ENCODE measurements around the gene TSPAN10. TPM values are rescaled to one million over a fixed set of nuclear protein-coding genes. Genes with fewer than 3 reads are reported as not detected.
"Not testable (repeated sequence)": the region's sequence is repeated elsewhere in the genome, so short reads cannot be mapped to it uniquely, and the experiment has no call there.

The TSPAN10 gene
- total RNA-seq, 5 donors from 2014 or later (not counting 1 experiment from before 2014, with no cell fraction given) = 0.58 to 1.5 (median 0.66) TPM

DNA sequence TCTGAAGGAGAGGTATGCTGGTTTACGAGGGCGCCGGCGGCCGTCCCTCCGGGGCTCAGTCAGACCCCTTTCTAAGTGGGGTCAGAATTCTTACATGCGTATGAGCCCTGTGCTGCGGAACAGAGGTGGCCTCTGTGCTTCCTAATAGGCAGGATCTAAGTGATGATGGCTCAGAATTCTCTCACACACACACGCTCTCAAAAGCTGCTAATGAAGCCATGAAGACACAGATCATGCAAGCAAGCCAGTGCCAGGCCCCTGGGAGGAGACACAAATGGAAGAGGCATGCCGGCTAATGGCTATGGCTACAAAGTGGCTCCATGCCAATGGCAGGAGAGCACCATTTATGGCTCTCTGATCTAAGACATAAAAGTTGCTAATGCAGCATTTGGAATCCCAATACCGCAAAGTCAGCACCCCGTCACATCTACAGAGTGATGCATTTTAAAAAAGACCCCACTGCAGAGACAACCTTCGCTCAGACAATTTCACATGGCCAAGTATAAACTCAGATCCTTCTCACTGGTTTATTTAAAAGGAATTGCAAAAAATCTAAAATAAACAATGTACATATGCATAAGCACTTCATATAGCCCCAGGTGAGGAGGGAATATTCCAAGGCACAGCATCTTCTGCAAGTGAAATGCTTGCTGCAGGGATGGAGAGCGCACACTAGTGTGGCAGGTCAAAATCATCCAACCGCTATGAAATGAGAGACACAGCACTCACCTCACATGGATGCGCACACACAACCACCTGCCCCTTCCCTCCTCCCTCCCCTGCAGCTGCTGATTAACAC lies 24.6 kb upstream of the TSPAN10 start:
- Histone ChIP-seq H3K36me3 (ENCODE audit: control insufficient read depth in 2 of 2, extremely low read depth in 1 of 2, insufficient read depth in 1 of 2, low read length in 1 of 2) (peaks cover 20 to 68% of the 10 kb centered on the region in 2 donors), H3K4me3 (ENCODE audit: control insufficient read depth in 1 of 2, extremely low read depth in 1 of 2, low read length in 1 of 2) (no peak overlapping the region), H3K27me3 (replicated peaks in 1 of 2; ENCODE audit: control insufficient read depth in 2 of 2, extremely low read depth in 1 of 2, insufficient read depth in 2 of 2, low read length in 1 of 2) (no peaks in the 10 kb centered on the region), H3K9me3 (no peaks in the 10 kb centered on the region), H3K27ac (ENCODE audit: low read length) (no peak overlapping the region), H3K4me1 (ENCODE audit: control insufficient read depth in 1 of 2, extremely low read depth in 1 of 2, insufficient read depth in 2 of 2, low read length in 2 of 2) (peaks cover 0 to 18% of the 10 kb centered on the region in 2 experiments)
- DNase-seq = no peak
- ChIA-PET POLR2A (interaction anchor here in 1 of 2 donors (0.7 kb wide), 1 partner anchor 589 kb away, joined by 3 read pairs; no protein-coding TSS in a partner anchor), CTCF (interaction anchor here in 1 of 2 donors (0.6 kb wide), 1 partner anchor 12 kb away, joined by 3 read pairs; no protein-coding TSS in a partner anchor)
- Mint-ChIP-seq H3K9me3 (no peaks in the 10 kb centered on the region), H3K36me3 (peaks cover 25% of the 10 kb centered on the region), H3K4me3 (no peak overlapping the region), H3K27ac (no peak overlapping the region), H3K4me1 (peaks cover 21 to 27% (median 25%) of the 10 kb centered on the region in 3 donors), H3K27me3 (no peaks in the 10 kb centered on the region)
- no peak for ATAC-seq (replicated peaks in 1 of 4)
- WGBS (ENCODE audit: insufficient coverage) = 100% methylated on average over 6 of the region's 16 CpGs

DNA sequence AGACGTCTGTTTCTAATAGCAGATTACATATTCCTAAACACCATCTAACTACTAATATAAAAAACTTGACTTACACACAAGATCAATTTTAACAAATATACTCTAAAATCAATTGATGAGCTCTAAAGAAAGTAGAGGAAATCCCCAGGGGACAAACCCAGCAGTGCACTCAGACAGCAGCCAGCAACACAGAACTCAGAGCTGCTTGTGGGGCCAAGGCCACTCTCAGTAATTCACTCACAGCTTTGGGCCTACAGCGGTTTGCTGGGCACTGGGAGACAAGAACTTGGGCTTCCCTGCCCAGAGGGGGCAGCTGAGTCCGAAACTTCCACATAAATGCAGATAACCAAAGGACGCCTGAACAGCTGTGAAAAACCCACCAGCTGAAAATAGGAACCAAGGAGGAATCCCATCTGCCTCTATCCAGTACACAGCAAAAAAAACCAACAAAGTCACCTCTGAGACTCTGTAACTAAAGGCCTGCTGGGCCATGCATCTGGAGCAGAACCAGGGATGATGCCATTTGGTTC lies 21.5 kb upstream of the TSPAN10 start:
- ChIA-PET CTCF (no interaction called here), POLR2A (interaction anchor here in 1 of 2 donors (0.7 kb wide), 1 partner anchor 16 kb away, joined by 10 read pairs; no protein-coding TSS in a partner anchor)
- no peaks in the 10 kb centered on the region for H3K9me3 ChIP-seq
- H3K4me3 ChIP-seq (ENCODE audit: control insufficient read depth in 1 of 2, extremely low read depth in 1 of 2, low read length in 1 of 2) = no peak overlapping the region
- H3K36me3 Mint-ChIP-seq = peaks cover 25% of the 10 kb centered on the region
- H3K27me3 ChIP-seq (replicated peaks in 1 of 2; ENCODE audit: control insufficient read depth in 2 of 2, extremely low read depth in 1 of 2, insufficient read depth in 2 of 2, low read length in 1 of 2) = no peaks in the 10 kb centered on the region
- H3K36me3 ChIP-seq (ENCODE audit: control insufficient read depth in 2 of 2, extremely low read depth in 1 of 2, insufficient read depth in 1 of 2, low read length in 1 of 2) = peaks cover 13 to 49% of the 10 kb centered on the region in 2 donors
- no peak for DNase-seq
- peak overlapping the region in 1 of 2 donors; percentile 22 for H3K27ac Mint-ChIP-seq
- no peak for ATAC-seq (replicated peaks in 1 of 4)
- WGBS (ENCODE audit: insufficient coverage) = 93% methylated on average over 2 of the region's 4 CpGs
- peaks cover 0 to 18% of the 10 kb centered on the region in 2 experiments for H3K4me1 ChIP-seq (ENCODE audit: control insufficient read depth in 1 of 2, extremely low read depth in 1 of 2, insufficient read depth in 2 of 2, low read length in 2 of 2)
- H3K27me3 Mint-ChIP-seq = no peaks in the 10 kb centered on the region
- peaks cover 21 to 28% (median 25%) of the 10 kb centered on the region in 3 donors for H3K4me1 Mint-ChIP-seq
- no peaks in the 10 kb centered on the region for H3K9me3 Mint-ChIP-seq
- no peak overlapping the region for H3K4me3 Mint-ChIP-seq
- no peak overlapping the region for H3K27ac ChIP-seq (ENCODE audit: low read length)

DNA sequence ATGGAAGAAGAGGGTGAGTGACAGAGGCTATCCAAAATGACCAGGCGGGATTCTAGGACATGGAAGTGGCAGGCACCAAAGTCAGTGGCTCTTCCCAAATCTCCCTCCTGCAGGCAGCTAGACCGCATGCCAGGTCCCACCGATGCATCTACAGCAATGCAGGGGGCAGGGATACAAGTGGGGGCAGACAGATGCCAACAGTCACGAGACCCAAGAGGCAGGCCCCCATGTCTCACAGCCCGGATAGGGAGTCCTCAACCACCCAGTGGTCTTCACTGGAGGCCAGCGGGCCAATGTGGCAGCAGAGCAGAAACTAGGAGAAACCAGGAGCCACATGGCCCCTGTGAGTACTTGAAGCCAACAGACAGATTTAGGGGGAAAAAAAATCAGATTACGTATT lies 20.1 kb upstream of the TSPAN10 start:
- peaks cover 25 to 28% (median 26%) of the 10 kb centered on the region in 3 donors for H3K4me1 Mint-ChIP-seq
- no peak for DNase-seq
- Histone ChIP-seq H3K27me3 (replicated peaks in 1 of 2; ENCODE audit: control insufficient read depth in 2 of 2, extremely low read depth in 1 of 2, insufficient read depth in 2 of 2, low read length in 1 of 2) (no peaks in the 10 kb centered on the region), H3K4me3 (ENCODE audit: control insufficient read depth in 1 of 2, extremely low read depth in 1 of 2, low read length in 1 of 2) (no peak overlapping the region), H3K9me3 (no peaks in the 10 kb centered on the region), H3K27ac (ENCODE audit: low read length) (no peak overlapping the region), H3K36me3 (ENCODE audit: control insufficient read depth in 2 of 2, extremely low read depth in 1 of 2, insufficient read depth in 1 of 2, low read length in 1 of 2) (peaks cover 19 to 59% of the 10 kb centered on the region in 2 donors), H3K4me1 (ENCODE audit: control insufficient read depth in 1 of 2, extremely low read depth in 1 of 2, insufficient read depth in 2 of 2, low read length in 2 of 2) (peaks cover 0 to 18% of the 10 kb centered on the region in 2 experiments)
- ChIA-PET CTCF (no interaction called here), POLR2A (no interaction called here)
- H3K27ac Mint-ChIP-seq = no peak overlapping the region
- peaks cover 38% of the 10 kb centered on the region for H3K36me3 Mint-ChIP-seq
- H3K9me3 Mint-ChIP-seq = no peaks in the 10 kb centered on the region
- ATAC-seq (replicated peaks in 1 of 4) = no peak
- H3K27me3 Mint-ChIP-seq = no peaks in the 10 kb centered on the region
- no peak overlapping the region for H3K4me3 Mint-ChIP-seq
- WGBS (ENCODE audit: insufficient coverage) = 82% methylated on average over 4 of the region's 7 CpGs

DNA sequence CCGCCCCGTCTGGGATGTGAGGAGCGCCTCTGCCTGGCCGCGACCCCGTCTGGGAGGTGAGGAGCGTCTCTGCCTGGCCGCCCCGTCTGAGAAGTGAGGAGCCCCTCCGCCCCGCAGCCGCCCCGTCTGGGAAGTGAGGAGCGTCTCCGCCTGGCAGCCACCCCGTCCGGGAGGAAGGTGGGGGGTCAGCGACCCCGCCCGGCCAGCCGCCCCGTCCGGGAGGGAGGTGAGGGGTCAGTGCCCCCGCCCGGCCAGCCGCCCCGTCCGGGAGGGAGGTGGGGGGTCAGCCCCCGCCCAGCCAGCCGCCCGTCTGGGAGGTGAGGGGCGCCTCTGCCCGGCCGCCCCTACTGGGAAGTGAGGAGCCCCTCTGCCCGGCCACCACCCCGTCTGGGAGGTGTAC lies 18.7 kb upstream of the TSPAN10 start:
- ATAC-seq (replicated peaks in 1 of 4); POLR2A ChIA-PET; H3K27ac ChIP-seq (ENCODE audit: low read length); DNase-seq; CTCF ChIA-PET; H3K4me3 Mint-ChIP-seq; H3K4me3 ChIP-seq (ENCODE audit: control insufficient read depth in 1 of 2, extremely low read depth in 1 of 2, low read length in 1 of 2); H3K9me3 ChIP-seq; H3K27ac Mint-ChIP-seq; H3K9me3 Mint-ChIP-seq; H3K27me3 ChIP-seq (replicated peaks in 1 of 2; ENCODE audit: control insufficient read depth in 2 of 2, extremely low read depth in 1 of 2, insufficient read depth in 2 of 2, low read length in 1 of 2); H3K27me3 Mint-ChIP-seq: not testable (repeated sequence)
- Histone ChIP-seq H3K4me1 (ENCODE audit: control insufficient read depth in 1 of 2, extremely low read depth in 1 of 2, insufficient read depth in 2 of 2, low read length in 2 of 2) (peaks cover 0 to 18% of the 10 kb centered on the region in 2 experiments), H3K36me3 (ENCODE audit: control insufficient read depth in 2 of 2, extremely low read depth in 1 of 2, insufficient read depth in 1 of 2, low read length in 1 of 2) (peaks cover 14 to 57% of the 10 kb centered on the region in 2 donors)
- WGBS (ENCODE audit: insufficient coverage) = 97% methylated on average over 5 of the region's 36 CpGs
- Mint-ChIP-seq H3K36me3 (peaks cover 35% of the 10 kb centered on the region), H3K4me1 (peaks cover 24 to 28% (median 26%) of the 10 kb centered on the region in 3 donors)

DNA sequence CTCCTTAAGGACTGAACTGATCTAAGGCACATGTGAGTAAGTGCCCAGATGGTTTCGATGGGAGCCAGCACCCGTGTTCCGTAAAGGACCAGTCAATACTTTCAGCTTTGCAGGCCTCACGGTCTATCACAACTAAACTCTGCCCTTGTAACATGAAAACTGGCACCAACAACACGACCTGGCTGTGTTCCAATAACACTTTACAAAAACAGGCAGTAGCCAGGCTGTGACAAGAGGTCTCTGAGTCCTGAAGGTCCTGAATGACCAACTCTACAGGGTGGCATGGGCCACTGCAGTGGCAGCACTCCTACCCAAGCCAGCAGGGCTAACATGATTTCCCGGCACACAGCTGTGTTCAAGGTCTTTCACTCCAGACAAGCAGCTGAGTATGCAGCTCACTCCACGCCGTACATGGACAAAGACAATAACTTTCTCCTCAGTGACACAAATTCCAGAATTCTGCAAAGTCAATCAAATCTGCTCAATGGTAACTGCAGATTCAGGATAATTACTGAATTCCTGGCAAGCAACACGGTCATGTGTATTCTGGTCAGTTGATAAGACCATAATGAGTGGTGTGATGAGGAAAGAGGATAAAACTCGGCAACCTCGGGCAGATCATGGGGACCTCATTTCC lies 15.4 kb upstream of the TSPAN10 start:
- no peak overlapping the region for H3K27ac Mint-ChIP-seq
- 97% methylated on average over 8 of the region's 11 CpGs for WGBS (ENCODE audit: insufficient coverage)

DNA sequence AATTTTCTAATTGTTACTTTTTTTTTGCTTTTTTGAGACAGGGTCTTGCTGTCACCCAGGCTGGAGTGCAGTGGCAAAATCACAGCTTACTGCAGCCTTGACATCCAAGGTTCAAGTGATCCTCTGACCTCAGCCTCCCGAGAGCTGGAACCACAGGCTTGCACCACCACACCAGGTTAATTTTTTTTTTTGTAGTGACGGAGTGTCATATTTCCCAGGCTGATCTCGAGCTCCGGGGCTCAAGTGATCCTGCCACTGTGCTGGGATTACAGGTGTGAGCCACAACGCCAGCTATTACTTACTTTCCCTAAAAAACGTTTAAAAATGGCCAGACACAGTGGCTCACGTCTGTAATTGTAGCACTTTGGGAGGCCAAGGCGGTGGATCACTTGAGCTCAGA lies 6.7 kb upstream of the TSPAN10 start:
- Histone ChIP-seq H3K4me1 (ENCODE audit: control insufficient read depth in 1 of 2, extremely low read depth in 1 of 2, insufficient read depth in 2 of 2, low read length in 2 of 2) (peaks cover 2 to 13% of the 10 kb centered on the region in 2 experiments), H3K27me3 (replicated peaks in 1 of 2; ENCODE audit: control insufficient read depth in 2 of 2, extremely low read depth in 1 of 2, insufficient read depth in 2 of 2, low read length in 1 of 2) (no peaks in the 10 kb centered on the region), H3K9me3 (no peaks in the 10 kb centered on the region), H3K36me3 (ENCODE audit: control insufficient read depth in 2 of 2, extremely low read depth in 1 of 2, insufficient read depth in 1 of 2, low read length in 1 of 2) (peaks cover 11 to 36% of the 10 kb centered on the region in 2 donors), H3K27ac (ENCODE audit: low read length) (no peak overlapping the region), H3K4me3 (ENCODE audit: control insufficient read depth in 1 of 2, extremely low read depth in 1 of 2, low read length in 1 of 2) (no peak overlapping the region)
- peaks cover 23% of the 10 kb centered on the region for H3K36me3 Mint-ChIP-seq
- no peak for DNase-seq
- H3K4me3 Mint-ChIP-seq = no peak overlapping the region
- no peaks in the 10 kb centered on the region for H3K9me3 Mint-ChIP-seq
- no peaks in the 10 kb centered on the region for H3K27me3 Mint-ChIP-seq
- ChIA-PET CTCF (no interaction called here), POLR2A (no interaction called here)
- no peak overlapping the region for H3K27ac Mint-ChIP-seq
- WGBS (ENCODE audit: insufficient coverage) = 94% methylated on average over 6 of the region's 8 CpGs
- ATAC-seq (replicated peaks in 1 of 4) = no peak
- H3K4me1 Mint-ChIP-seq = peaks cover 6 to 23% (median 22%) of the 10 kb centered on the region in 3 donors

More for the DNA sequence above, 15.4 kb upstream of the TSPAN10 start:
- H3K4me3 Mint-ChIP-seq = no peak overlapping the region
- Histone ChIP-seq H3K9me3 (no peaks in the 10 kb centered on the region), H3K4me3 (ENCODE audit: control insufficient read depth in 1 of 2, extremely low read depth in 1 of 2, low read length in 1 of 2) (no peak overlapping the region), H3K27ac (ENCODE audit: low read length) (no peak overlapping the region), H3K36me3 (ENCODE audit: control insufficient read depth in 2 of 2, extremely low read depth in 1 of 2, insufficient read depth in 1 of 2, low read length in 1 of 2) (peaks cover 28 to 66% of the 10 kb centered on the region in 2 donors), H3K27me3 (replicated peaks in 1 of 2; ENCODE audit: control insufficient read depth in 2 of 2, extremely low read depth in 1 of 2, insufficient read depth in 2 of 2, low read length in 1 of 2) (no peaks in the 10 kb centered on the region), H3K4me1 (ENCODE audit: control insufficient read depth in 1 of 2, extremely low read depth in 1 of 2, insufficient read depth in 2 of 2, low read length in 2 of 2) (no peaks in the 10 kb centered on the region)
- H3K9me3 Mint-ChIP-seq = no peaks in the 10 kb centered on the region
- peaks cover 10 to 24% (median 19%) of the 10 kb centered on the region in 3 donors for H3K4me1 Mint-ChIP-seq
- ChIA-PET CTCF (interaction anchor here in 1 of 2 donors (0.6 kb wide), 1 partner anchor 559 kb away, joined by 3 read pairs; no protein-coding TSS in a partner anchor), POLR2A (interaction anchor here in 1 of 2 donors (0.6 kb wide), 1 partner anchor 675 kb away, joined by 4 read pairs; no protein-coding TSS in a partner anchor)
- no peak for DNase-seq
- no peaks in the 10 kb centered on the region for H3K27me3 Mint-ChIP-seq
- no peak for ATAC-seq (replicated peaks in 1 of 4)
- peaks cover 47% of the 10 kb centered on the region for H3K36me3 Mint-ChIP-seq
